NT2/D1 (cell line): Measurements from ENCODE around the gene HUS1B.

Experiments used
- SUZ12 ChIP-seq: IDR thresholded peaks from 2 replicates; pipeline ENCODE4 v1.6.1; 2011; ENCODE audit not compliant: insufficient read length, insufficient read depth; ENCODE audit errors: extremely low read depth
- YY1 ChIP-seq: IDR thresholded peaks from 2 replicates; pipeline ENCODE4 v1.6.1; 2011; ENCODE audit not compliant: insufficient read length, insufficient read depth
- ZNF274 ChIP-seq: IDR thresholded peaks from 2 replicates; pipeline ENCODE4 v1.6.1; 2011; ENCODE audit warnings: mild to moderate bottlenecking, low read depth, low read length

- TF ChIP-seq YY1 (no peak), SUZ12 (no peak), ZNF274 (no peak)
Measured at GRCh38 chr6:656460-657252, at the start of gene HUS1B.
